Left ventricle myocardium inferior (tissue), 1 donor: ENCODE data around the gene SCARF1. TPM values are rescaled to one million over a fixed set of nuclear protein-coding genes. Genes with fewer than 3 reads are reported as not detected.

ENCODE experiments used
- DNase-seq: peaks from one replicate; pipeline ENCODE4 v3.0.0-alpha.2; 2020
- H3K27ac ChIP-seq: fragments of 200-600 bp; replicated peaks from 2 replicates; pipeline ENCODE4 v1.8.0; 2021
- H3K27me3 ChIP-seq: fragments of 200-600 bp; 2 replicates; pipeline ENCODE4 v1.8.0; 2021; ENCODE audit warnings: low read depth
- H3K36me3 ChIP-seq: fragments of 200-600 bp; 2 replicates; pipeline ENCODE4 v1.8.0; 2021
- H3K4me1 ChIP-seq: fragments of 200-600 bp; 2 replicates; pipeline ENCODE4 v1.8.0; 2021
- H3K4me3 ChIP-seq: fragments of 200-600 bp; 2 replicates; pipeline ENCODE4 v1.8.0; 2021; ENCODE audit warnings: mild to moderate bottlenecking, moderate library complexity
- H3K9me3 ChIP-seq: fragments of 200-600 bp; replicated peaks from 2 replicates; pipeline ENCODE4 v1.8.0; 2021
- CTCF ChIP-seq: fragments of 200-600 bp; IDR thresholded peaks from 2 replicates; pipeline ENCODE4 v1.8.0; 2021; ENCODE audit warnings: antibody characterized with exemption, mild to moderate bottlenecking, borderline replicate concordance
- intact Hi-C: fragments of 100-400 bp; cut with micrococcal nuclease; formaldehyde crosslinking; loops from one replicate; pipeline ENCODE4 v1.11.0; 2022
- total RNA-seq: library from RNA; stranded (reverse); fragmentation: NEBNext Ultra II Directional; extraction: Animal tissue kit (Norgen Biotek cat#: 25700); gene quantifications from one replicate; pipeline ENCODE4 v1.2.1, GENCODE V29; 2021
- donor health status: DM: no; HTN: yes; CAD: no; lungs with severe emphysema.

The SCARF1 gene
- total RNA-seq, 1 donor from 2014 or later: 12.2 TPM

DNA sequence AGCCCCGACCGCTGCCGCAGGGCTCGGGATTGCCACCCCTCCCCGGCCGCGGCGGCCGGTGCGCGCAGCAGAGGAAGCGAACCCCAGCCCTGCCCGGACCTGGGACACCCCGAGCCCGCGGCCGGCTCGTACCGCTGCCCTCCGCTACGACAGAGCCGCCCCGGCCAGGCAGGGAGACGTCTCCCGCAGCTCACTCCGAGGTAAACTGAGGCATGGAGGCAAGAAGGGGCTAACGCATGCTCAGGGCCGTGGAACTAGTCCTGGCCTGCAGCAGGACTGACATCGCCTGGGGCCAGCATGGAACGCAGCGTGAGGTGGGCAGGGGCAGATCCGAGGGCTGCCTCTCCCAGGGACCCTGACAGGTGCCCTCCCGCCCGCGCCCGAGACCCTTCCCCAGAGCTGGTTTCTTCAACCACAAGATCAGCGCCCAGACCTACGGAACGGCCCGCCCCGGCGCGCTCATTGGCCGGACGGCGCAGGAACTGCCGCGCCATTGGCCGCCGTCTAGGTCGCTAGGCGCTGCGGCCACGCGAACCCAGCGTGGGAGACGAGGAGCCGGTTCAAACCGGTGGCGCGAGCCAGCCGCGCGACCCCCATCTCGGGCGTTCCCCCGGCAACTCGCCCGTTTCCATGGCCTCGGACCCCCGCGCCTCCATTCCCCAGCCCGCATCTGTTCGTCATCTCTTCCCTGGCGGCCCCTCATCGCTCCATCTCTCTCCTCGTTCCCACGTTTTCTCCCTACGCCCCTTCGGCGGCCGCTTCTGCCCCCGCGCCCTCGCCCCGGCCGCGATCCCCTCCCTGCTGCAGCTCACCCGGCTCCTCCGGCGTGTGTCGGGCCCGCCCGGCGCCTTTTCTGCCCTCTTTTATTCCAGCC is 17.3 kb downstream of the SCARF1 start, which contains the start of gene SLC43A2:
Gene SLC43A2 (minus strand): TSS at position 853 of the 874 bp plus-strand sequence. CDS start 960 bp downstream, outside the sequence.
- peaks cover 41% of the 10 kb centered on the region for H3K4me1 ChIP-seq
- intact Hi-C loops: loop anchor here (10.0 kb wide), 1 partner anchor 53 kb away; no protein-coding TSS in a partner anchor
- peak; percentile 84 for DNase-seq
- peak within 1 kb of the TSS; percentile 91 for H3K4me3 ChIP-seq
- no peak for TF ChIP-seq CTCF
- H3K36me3 ChIP-seq: no peaks in the 10 kb centered on the region
- H3K27ac ChIP-seq: peak within 1 kb of the TSS; percentile 93
- H3K9me3 ChIP-seq: no peaks in the 10 kb centered on the region
- H3K27me3 ChIP-seq: no peaks in the 10 kb centered on the region

- Histone ChIP-seq H3K9me3 (no peaks in the 10 kb centered on the region), H3K4me1 (peaks cover 41% of the 10 kb centered on the region), H3K27ac (peak overlapping the region; percentile 93), H3K4me3 (peak overlapping the region; percentile 91), H3K36me3 (no peaks in the 10 kb centered on the region), H3K27me3 (no peaks in the 10 kb centered on the region)
- intact Hi-C loops: loop anchor here (10.0 kb wide), 1 partner anchor 53 kb away; no protein-coding TSS in a partner anchor
- DNase-seq: no peak
- no peak for TF ChIP-seq CTCF
Observed at GRCh38 chr17:1627182-1627981, 18.1 kb downstream of the SCARF1 start.

- intact Hi-C loops: loop anchor here (10.0 kb wide), 1 partner anchor 52 kb away; no protein-coding TSS in a partner anchor
- no peaks in the 10 kb centered on the region for H3K9me3 ChIP-seq
- H3K4me1 ChIP-seq: peaks cover 41% of the 10 kb centered on the region
- H3K36me3 ChIP-seq: no peaks in the 10 kb centered on the region
- H3K4me3 ChIP-seq: peak overlapping the region; percentile 91
- no peak for DNase-seq
- peak overlapping the region; percentile 93 for H3K27ac ChIP-seq
- H3K27me3 ChIP-seq: no peaks in the 10 kb centered on the region
- no peak for TF ChIP-seq CTCF
Observed at GRCh38 chr17:1626333-1626732, 19.2 kb downstream of the SCARF1 start.

DNA sequence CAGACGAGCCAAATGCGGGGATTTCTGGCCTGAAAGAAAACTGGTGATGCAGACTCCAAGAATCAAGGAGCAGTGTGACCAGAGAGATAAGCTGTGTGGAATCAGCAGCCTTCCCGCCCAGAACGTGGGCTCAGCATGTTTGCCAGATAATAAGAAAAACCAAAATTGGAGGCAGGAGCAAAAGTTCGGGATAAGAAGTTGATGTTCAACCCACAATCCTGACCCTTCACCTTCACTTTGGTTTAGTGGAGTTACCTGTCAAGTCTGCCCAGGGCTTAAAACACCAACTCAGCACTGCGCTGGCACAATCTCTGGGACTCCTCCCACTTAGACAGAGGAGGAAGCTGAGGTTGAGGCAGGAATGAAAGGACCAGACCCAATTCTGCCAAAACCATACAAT is 20.0 kb downstream of the SCARF1 start:
- intact Hi-C loops: loop anchor here (10.0 kb wide), 1 partner anchor 51 kb away; no protein-coding TSS in a partner anchor
- DNase-seq: no peak
- Histone ChIP-seq H3K27me3 (no peaks in the 10 kb centered on the region), H3K9me3 (no peaks in the 10 kb centered on the region), H3K36me3 (no peaks in the 10 kb centered on the region), H3K4me3 (no peak overlapping the region), H3K4me1 (peaks cover 41% of the 10 kb centered on the region), H3K27ac (no peak overlapping the region)
- TF ChIP-seq CTCF: no peak

GRCh38 chr17:1625053-1625452 is 20.5 kb downstream of the SCARF1 start:
- intact Hi-C loops: loop anchor here (10.0 kb wide), 1 partner anchor 50 kb away; no protein-coding TSS in a partner anchor

More at GRCh38 chr17:1625053-1625452, 20.5 kb downstream of the SCARF1 start:
- H3K27ac ChIP-seq: no peak overlapping the region
- no peaks in the 10 kb centered on the region for H3K9me3 ChIP-seq
- H3K4me3 ChIP-seq: no peak overlapping the region
- H3K4me1 ChIP-seq: peaks cover 39% of the 10 kb centered on the region
- TF ChIP-seq CTCF: no peak
- H3K27me3 ChIP-seq: no peaks in the 10 kb centered on the region
- no peak for DNase-seq
- no peaks in the 10 kb centered on the region for H3K36me3 ChIP-seq
